Urinary bladder (tissue), 4 donors: ENCODE results near the gene TSSC4. TPM values are rescaled to one million over a fixed set of nuclear protein-coding genes. Genes with fewer than 3 reads are reported as not detected.

Experiments used
- DNase-seq: peaks from one replicate; pipeline ENCODE4 v3.0.0-alpha.2; 2015; ENCODE audit errors: extremely low spot score
- H3K27ac ChIP-seq: one replicate; pipeline ENCODE4 v1.5.1; 2013; ENCODE audit warnings: low read depth, mild to moderate bottlenecking, moderate library complexity
- H3K36me3 ChIP-seq: one replicate; pipeline ENCODE4 v1.6.1; 2013; ENCODE audit warnings: mild to moderate bottlenecking, moderate library complexity; ENCODE audit not compliant: insufficient read depth
- H3K4me1 ChIP-seq: one replicate; pipeline ENCODE4 v1.6.1; 2013; ENCODE audit warnings: mild to moderate bottlenecking, moderate library complexity; ENCODE audit not compliant: insufficient read depth
- H3K4me3 ChIP-seq: one replicate; pipeline ENCODE4 v1.5.1; 2013; ENCODE audit warnings: low read depth, low read length
- WGBS: extraction: QIAGEN DNeasy Blood & Tissue Kit; methylation state at CpG from one replicate; pipeline ENCODE4 v1.1.7; 2013; 5-methylcytosine and 5-hydroxymethylcytosine counted together
- polyA plus RNA-seq: library from polyadenylated mRNA; stranded (reverse); fragments of 200-250 nt; gene quantifications from one replicate; pipeline ENCODE4 v1.2.3, GENCODE V29; 2013
- total RNA-seq: library from RNA; depleted of rRNA; stranded (reverse); fragments of >200 nt; gene quantifications from one replicate; pipeline ENCODE4 v1.2.3, GENCODE V29; 2014
- donor health status: healthy with polysubstance abuse.
- donor health status: healthy.

TSSC4 gene
- total and polyA plus RNA-seq, 2 donors: 16.6 to 61.7 TPM

- DNase-seq: no peak
- H3K4me1 ChIP-seq: no peaks in the 10 kb centered on the region
- H3K36me3 ChIP-seq: no peaks in the 10 kb centered on the region
- peak within 1 kb of the TSS; percentile 96 for H3K4me3 ChIP-seq
- H3K27ac ChIP-seq: peak within 1 kb of the TSS; percentile 90
- WGBS: 6% methylated on average over 65 of the region's 65 CpGs
Measured at GRCh38 chr11:2376751-2377451, 23.6 kb upstream of the TSSC4 start, which contains the start of gene CD81. TSS of gene CD81 (plus strand) at chr11:2377310. CDS start at chr11:2377550, 240 bp downstream.

DNA sequence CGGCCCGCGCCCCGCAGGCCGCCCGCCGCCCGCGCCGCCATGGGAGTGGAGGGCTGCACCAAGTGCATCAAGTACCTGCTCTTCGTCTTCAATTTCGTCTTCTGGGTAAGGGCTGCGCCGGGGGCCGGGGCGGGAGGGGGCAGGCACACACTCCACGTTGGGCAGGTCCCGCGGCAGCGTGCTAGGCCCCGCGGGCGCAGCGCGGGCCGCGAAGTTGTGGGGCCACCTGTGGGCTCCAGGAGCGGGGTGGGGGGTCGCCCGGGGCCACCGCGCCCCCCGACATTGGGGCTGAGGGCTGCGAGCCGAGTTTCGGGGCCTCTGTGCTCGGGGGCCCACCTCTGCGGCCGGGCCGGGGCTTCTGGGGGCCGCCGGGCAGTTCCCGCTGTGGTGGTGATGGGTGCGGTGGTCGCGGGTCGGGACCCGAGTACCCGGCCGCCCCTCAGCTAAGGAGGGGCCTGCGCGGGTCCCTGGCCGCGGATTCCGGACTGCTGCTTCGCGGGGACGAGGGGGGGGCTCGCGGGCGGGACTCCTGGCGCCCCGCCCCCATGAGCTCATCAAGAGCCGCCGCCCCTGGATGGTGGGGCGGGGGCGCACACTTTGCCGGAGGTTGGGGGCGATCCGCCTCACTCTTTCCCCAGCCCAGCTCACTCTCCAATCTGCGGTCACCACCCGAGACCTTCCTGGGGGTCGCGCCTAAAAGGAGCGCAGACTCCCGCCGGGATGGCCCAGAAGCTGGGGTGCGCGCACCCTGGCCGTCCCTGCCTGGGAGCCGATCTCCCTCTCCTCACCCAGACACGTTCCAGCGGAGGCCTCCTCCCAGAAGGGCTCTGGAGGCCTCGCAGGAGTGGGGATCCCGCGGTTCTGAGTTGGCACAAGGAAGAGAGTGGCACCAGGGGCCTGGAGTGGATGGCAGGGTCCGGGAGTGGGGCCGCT is 22.8 kb upstream of the TSSC4 start:
- Histone ChIP-seq H3K36me3 (no peaks in the 10 kb centered on the region), H3K27ac (peak overlapping the region; percentile 90), H3K4me1 (no peaks in the 10 kb centered on the region), H3K4me3 (peak overlapping the region; percentile 96)
- under 1% methylated on average over 88 of the region's 88 CpGs for WGBS
- DNase-seq: no peak

DNA sequence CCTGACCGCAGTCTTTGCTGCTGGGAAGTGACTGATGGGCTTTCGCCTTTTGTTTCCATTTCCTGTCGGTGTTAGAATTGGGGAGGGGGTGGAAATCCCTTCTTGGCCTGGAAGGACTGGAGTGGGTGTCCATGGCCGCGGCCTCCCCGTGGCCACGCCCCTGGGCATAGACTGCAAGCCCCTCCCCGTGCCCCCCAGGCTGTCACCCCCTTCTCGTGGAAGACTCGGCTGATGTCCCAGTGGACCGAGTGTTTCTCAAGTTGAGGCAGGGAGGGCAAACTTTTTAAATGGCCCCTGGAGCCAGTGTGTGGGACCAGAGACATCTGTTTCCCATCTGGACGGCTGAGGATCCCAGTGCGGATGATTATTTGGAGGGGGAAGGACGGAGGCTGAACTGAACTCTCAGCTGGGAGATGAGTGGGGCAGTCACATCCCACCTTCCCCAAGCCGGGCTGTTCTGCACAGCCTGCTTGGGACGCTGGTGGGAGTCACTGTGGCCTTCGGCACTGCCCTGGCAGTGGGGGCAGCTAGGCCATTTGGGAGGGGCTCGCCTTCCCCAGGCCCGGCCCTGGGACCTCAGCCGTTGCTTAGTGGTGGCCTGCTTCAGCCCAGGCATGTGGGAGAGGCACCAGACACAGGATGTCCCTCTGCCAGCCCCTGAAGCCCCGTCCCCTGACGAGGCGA is 21.9 kb upstream of the TSSC4 start:
- H3K4me1 ChIP-seq: no peaks in the 10 kb centered on the region
- 6% methylated on average over 23 of the region's 23 CpGs for WGBS
- DNase-seq: no peak
- H3K27ac ChIP-seq: peak overlapping the region; percentile 90
- no peaks in the 10 kb centered on the region for H3K36me3 ChIP-seq
- H3K4me3 ChIP-seq: peak overlapping the region; percentile 96

GRCh38 chr11:2379466-2380174 is 20.9 kb upstream of the TSSC4 start:
- Histone ChIP-seq H3K27ac (peak overlapping the region; percentile 28), H3K4me1 (no peaks in the 10 kb centered on the region), H3K36me3 (no peaks in the 10 kb centered on the region), H3K4me3 (no peak overlapping the region)
- DNase-seq: no peak
- 39% methylated on average over 11 of the region's 11 CpGs for WGBS

DNA sequence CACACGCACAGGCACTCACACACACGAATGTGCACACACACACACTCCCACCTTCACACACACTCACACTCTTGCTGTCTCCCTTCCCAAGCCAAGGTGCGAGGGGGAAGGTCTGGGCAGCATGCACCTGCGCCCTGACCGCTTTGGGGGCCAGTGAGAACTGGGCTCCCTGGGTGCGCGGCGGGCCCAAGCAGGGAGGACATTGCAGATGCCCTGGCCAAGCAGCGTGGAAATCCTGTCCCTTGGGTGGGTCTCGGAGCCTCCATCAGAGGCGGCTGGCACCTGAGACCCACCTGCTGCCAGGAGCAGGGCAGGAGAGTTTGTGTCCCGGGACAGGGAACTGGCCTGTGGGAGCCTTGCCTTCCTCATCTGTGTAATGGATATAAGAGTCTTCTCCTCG is 20.2 kb upstream of the TSSC4 start:
- H3K36me3 ChIP-seq: no peaks in the 10 kb centered on the region
- WGBS: 76% methylated on average over 13 of the region's 13 CpGs
- H3K4me3 ChIP-seq: no peak overlapping the region
- DNase-seq: no peak
- H3K4me1 ChIP-seq: no peaks in the 10 kb centered on the region
- no peak overlapping the region for H3K27ac ChIP-seq

GRCh38 chr11:2380807-2381350 is 19.7 kb upstream of the TSSC4 start:
- no peak for DNase-seq
- Histone ChIP-seq H3K27ac (no peak overlapping the region), H3K4me1 (no peaks in the 10 kb centered on the region)

GRCh38 chr11:2381494-2382128 is 18.9 kb upstream of the TSSC4 start:
- 80% methylated on average over 11 of the region's 11 CpGs for WGBS
- Histone ChIP-seq H3K36me3 (no peaks in the 10 kb centered on the region), H3K27ac (no peak overlapping the region), H3K4me3 (no peak overlapping the region), H3K4me1 (no peaks in the 10 kb centered on the region)
- no peak for DNase-seq

More at GRCh38 chr11:2380807-2381350, 19.7 kb upstream of the TSSC4 start:
- no peak overlapping the region for H3K4me3 ChIP-seq
- no peaks in the 10 kb centered on the region for H3K36me3 ChIP-seq
- WGBS: 63% methylated on average over 20 of the region's 20 CpGs

DNA sequence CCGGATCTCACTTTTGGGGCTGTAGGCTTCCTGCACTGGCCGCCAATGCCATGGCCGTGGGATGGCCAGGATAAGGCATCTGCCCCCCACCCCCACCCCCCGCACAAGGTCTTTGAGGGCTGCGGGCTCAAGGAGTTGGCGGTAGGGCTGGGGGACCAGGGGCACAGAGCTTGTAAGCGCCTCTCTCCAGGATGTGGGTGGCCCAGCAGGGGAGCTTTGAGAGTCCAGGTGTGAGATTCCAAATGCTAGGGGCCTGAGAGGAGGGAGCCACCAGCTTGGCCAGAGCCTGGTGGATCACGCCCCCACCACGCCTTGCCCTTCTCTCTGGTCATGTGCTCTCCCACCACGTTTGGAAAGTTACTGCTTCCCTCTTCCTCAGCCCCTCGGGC is 18.4 kb upstream of the TSSC4 start:
- Histone ChIP-seq H3K4me3 (no peak overlapping the region), H3K27ac (no peak overlapping the region), H3K36me3 (no peaks in the 10 kb centered on the region), H3K4me1 (no peaks in the 10 kb centered on the region)
- no peak for DNase-seq
- WGBS: 51% methylated on average over 11 of the region's 11 CpGs

DNA sequence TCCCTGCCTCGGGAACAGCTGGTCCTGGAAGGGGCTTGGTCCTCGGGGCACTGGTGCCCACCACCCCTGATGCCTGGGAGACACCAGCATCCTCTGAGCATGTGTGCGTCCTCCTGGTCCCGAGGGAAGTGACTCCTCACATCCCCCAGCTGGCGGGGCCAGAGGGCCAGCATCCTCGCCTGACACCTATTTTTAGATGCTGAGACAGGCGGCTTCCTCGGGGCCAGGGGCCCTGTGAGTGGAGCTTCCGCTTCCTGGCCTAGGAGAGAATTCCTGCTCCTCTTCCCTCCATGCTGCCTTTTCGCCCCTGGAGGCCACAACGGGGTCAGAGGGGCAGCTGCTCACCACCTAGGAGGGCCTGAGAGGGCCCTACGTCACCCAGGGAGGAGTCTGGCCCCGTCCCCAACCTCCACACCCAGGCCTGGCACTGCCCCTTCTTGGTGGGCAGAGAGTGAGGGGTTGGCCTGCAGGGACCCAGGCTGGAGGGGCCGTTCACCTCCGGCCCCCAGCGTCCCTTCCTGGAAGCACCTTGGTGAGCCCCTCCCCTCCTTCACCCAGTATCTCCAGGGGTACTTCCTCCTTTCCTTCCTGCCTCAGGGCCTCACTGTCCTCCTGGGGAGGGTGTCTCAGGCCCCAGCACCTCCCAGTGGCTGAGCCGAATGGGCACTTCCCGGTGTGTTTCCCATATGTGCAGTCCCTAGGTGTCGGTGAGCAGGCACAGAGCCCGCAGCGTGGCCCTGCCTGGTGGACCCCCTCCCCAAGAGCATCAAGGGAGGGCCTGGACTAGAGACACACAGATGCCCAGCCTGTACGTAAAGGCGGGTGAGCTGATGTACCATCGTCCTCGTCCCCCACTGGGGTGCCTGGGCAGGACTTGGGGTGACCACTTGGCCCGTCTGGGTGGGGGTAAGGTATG is 17.4 kb upstream of the TSSC4 start:
- WGBS: 33% methylated on average over 26 of the region's 26 CpGs
- no peaks in the 10 kb centered on the region for H3K36me3 ChIP-seq
- H3K27ac ChIP-seq: peak overlapping the region; percentile 78
- no peaks in the 10 kb centered on the region for H3K4me1 ChIP-seq
- DNase-seq: no peak
- no peak overlapping the region for H3K4me3 ChIP-seq

DNA sequence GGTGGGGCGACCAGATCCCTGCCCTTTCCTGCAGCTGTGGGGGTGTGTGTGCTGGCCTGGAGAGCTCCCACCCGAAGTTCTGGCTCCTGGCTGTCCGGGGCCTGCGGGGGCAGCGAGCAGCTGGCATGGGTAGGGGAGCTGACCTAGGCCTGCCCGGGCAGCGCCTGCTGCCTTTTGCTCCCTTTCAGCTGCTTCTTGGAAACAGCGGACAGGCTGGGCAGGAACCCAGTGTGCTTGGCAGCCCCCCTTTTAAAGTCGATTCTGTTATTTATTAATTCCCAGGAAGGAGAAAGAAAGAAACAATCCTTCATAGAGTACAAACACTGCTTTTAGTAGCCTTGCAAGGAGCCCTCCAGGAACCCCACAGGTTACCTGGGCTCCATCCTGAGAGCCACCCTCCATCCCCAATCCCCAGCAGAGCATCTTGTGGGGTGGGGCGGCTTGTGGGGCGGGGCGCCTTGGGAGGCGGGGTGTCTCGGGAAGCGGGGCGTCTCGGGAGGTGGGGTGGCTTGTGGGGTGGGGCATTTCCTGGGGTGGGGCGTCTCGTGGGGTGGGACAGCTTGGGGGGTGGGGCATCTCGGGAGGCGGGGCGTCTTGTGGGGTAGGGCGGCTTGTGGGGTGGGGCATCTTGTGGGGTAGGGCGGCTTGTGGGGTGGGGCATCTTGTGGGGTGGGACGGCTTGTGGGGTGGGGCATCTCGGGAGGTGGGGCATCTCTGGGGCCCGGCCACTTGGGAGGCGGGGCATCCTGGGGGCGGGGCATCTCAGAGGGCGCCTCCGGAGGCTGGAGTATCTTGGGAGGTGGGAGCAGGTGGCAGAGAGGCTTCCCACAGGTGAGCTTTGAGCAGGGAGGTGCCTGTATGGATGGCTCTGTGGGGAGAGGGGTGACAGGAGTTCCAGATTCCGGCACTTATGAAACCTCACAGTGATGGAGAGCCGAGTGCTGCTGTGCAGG is 16.4 kb upstream of the TSSC4 start:
- no peaks in the 10 kb centered on the region for H3K4me1 ChIP-seq
- peak overlapping the region; percentile 78 for H3K27ac ChIP-seq
- DNase-seq: no peak
- WGBS: 47% methylated on average over 33 of the region's 33 CpGs
- no peaks in the 10 kb centered on the region for H3K36me3 ChIP-seq
- H3K4me3 ChIP-seq: no peak overlapping the region
